Activated CD8-positive, alpha-beta memory T cell treated with anti-CD3 and anti-CD28 coated beads, Interleukin-2, amount 10 ng/mL, durations not matched to agents 7 days and 5 days (primary cell): ENCODE data around the gene SHISA9. TPM values are rescaled to one million over a fixed set of nuclear protein-coding genes. Genes with fewer than 3 reads are reported as not detected.

Source experiments
- ATAC-seq: fragments of 150-1000 bp; cut with Tn5 transposase; one replicate; pipeline ENCODE4 v1.10.0; 2021; ENCODE audit warnings: moderate library complexity
- CTCF ChIA-PET: fragments of 350-600 bp; sonication (Branson Sonifier 250); formaldehyde crosslinking; loops from one replicate; lab custom pipeline; 2021; ENCODE audit warnings: antibody characterized with exemption; lab: Charles Lee
- DNase-seq: peaks from one replicate; pipeline ENCODE4 v3.0.0-alpha.2; 2020
- H3K27ac Mint-ChIP-seq: one replicate; pipeline ENCODE4 v1.8.0; 2021; ENCODE audit warnings: mild to moderate bottlenecking, mixed read lengths
- H3K27me3 Mint-ChIP-seq: one replicate; pipeline ENCODE4 v1.8.0; 2021; ENCODE audit warnings: mixed read lengths
- H3K36me3 Mint-ChIP-seq: one replicate; pipeline ENCODE4 v1.8.0; 2021; ENCODE audit warnings: mild to moderate bottlenecking, mixed read lengths
- H3K4me1 Mint-ChIP-seq: one replicate; pipeline ENCODE4 v1.8.0; 2021; ENCODE audit warnings: mixed read lengths
- H3K4me3 Mint-ChIP-seq: one replicate; pipeline ENCODE4 v1.8.0; 2021; ENCODE audit warnings: mild to moderate bottlenecking, moderate library complexity, mixed read lengths
- H3K9me3 Mint-ChIP-seq: one replicate; pipeline ENCODE4 v1.8.0; 2022; ENCODE audit warnings: low read depth, mixed read lengths
- total RNA-seq, 2 experiments: library from RNA; stranded (reverse); gene quantifications; one replicate each; pipeline ENCODE4 v1.2.3, GENCODE V29; 2021

The SHISA9 gene
- total RNA-seq, 2 experiments from 2014 or later = 0.21 TPM; not detected in 1

DNA sequence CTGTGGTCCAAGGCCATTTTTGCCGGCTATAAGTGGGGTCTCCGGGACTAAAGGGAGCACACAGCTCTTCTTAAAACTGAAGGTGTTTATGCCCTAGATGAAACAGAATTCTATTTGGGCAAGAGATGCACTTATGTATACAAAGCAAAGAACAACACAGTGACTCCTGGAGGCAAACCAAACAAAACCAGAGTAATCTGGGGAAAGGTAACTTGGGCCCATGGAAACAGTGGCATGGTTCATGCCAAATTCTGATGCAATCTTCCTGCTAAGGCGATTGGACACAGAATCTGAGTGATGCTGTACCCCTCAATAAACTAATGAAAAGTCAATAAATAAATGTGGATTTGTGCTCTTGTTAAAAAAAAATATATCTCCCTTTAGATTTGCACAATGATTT lies 20.2 kb upstream of the SHISA9 start:
- CTCF ChIA-PET = no interaction called here
- DNase-seq (no peak), ATAC-seq (no peak)
- H3K9me3 Mint-ChIP-seq = no peaks in the 10 kb centered on the region
- H3K27ac Mint-ChIP-seq = no peak overlapping the region
- H3K36me3 Mint-ChIP-seq = no peaks in the 10 kb centered on the region
- no peaks in the 10 kb centered on the region for H3K4me1 Mint-ChIP-seq
- peaks cover 10% of the 10 kb centered on the region for H3K27me3 Mint-ChIP-seq
- no peak overlapping the region for H3K4me3 Mint-ChIP-seq

DNA sequence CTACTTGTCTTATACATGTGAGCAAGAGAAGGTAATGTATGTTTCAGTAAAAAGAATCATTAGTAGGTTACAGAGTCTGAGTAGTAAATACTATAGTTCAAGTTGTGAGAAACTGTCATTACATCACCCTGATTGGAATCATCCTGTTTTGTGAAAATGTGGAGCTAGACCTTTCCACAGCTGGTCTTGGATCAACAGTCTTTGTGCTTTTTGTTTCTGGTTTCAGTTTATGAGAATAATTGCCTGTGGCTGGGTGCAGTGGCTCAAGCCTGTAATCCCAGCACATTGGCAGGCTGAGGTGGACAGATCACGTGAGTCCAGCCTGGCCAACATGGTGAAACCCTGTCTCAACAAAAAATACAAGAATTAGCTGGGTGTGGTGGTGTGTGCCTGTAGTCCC lies 19.7 kb upstream of the SHISA9 start:
- peaks cover 10% of the 10 kb centered on the region for H3K27me3 Mint-ChIP-seq
- CTCF ChIA-PET = no interaction called here

DNA sequence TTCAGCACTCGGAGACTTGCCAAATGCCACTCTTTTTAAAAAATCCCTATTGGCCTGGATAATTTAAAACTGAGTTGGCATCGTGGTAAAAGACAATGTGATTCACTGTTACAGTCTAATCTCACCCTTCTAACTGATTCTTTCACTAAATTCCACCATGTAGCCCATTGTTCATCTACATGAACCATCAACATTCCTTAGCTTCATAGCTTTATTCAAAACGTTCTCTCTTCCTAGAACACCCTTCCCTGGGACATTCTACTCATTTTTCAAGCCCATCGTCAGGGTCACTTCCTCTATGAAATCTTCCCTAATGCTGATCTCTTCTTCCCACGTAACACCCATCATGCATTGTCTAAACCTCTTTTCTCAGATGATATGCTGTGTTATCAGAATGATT lies 15.7 kb upstream of the SHISA9 start:
- DNase-seq = no peak
- Mint-ChIP-seq H3K36me3 (no peaks in the 10 kb centered on the region), H3K27ac (no peak overlapping the region), H3K4me1 (no peaks in the 10 kb centered on the region), H3K9me3 (no peaks in the 10 kb centered on the region), H3K27me3 (peaks cover 10% of the 10 kb centered on the region), H3K4me3 (no peak overlapping the region)
- ATAC-seq = no peak
- CTCF ChIA-PET = interaction anchor here (1.2 kb wide), 1 partner anchor 14 kb away, joined by 3 read pairs; no protein-coding TSS in a partner anchor

More for the DNA sequence above, 19.7 kb upstream of the SHISA9 start:
- H3K9me3 Mint-ChIP-seq = no peaks in the 10 kb centered on the region
- no peak for DNase-seq
- no peaks in the 10 kb centered on the region for H3K36me3 Mint-ChIP-seq
- H3K4me3 Mint-ChIP-seq = no peak overlapping the region
- H3K4me1 Mint-ChIP-seq = no peaks in the 10 kb centered on the region
- no peak for ATAC-seq
- H3K27ac Mint-ChIP-seq = no peak overlapping the region

DNA sequence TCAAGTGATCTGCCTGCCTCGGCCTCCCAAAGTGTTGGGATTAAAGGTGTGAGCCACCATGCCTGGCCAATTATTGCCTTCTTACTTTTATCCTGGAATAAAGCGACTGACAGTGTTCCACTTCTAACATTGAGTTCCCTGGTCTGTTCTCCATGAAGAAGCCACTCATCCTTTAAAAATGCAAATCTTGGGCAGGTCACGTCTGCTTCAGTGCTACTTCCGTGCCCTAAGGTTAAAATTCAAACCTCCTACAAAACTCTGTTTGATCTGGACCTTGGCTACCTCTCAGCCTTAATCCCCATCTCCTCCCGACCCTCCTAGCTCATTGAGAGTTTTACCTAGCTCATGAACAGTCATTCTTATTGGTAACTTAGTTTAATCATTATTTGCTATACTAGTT lies 9.6 kb upstream of the SHISA9 start:
- no peaks in the 10 kb centered on the region for H3K9me3 Mint-ChIP-seq
- no peak overlapping the region for H3K27ac Mint-ChIP-seq
- no peaks in the 10 kb centered on the region for H3K4me1 Mint-ChIP-seq
- H3K27me3 Mint-ChIP-seq = peaks cover 5% of the 10 kb centered on the region
- DNase-seq (no peak), ATAC-seq (no peak)
- CTCF ChIA-PET = no interaction called here
- no peak overlapping the region for H3K4me3 Mint-ChIP-seq
- no peaks in the 10 kb centered on the region for H3K36me3 Mint-ChIP-seq

DNA sequence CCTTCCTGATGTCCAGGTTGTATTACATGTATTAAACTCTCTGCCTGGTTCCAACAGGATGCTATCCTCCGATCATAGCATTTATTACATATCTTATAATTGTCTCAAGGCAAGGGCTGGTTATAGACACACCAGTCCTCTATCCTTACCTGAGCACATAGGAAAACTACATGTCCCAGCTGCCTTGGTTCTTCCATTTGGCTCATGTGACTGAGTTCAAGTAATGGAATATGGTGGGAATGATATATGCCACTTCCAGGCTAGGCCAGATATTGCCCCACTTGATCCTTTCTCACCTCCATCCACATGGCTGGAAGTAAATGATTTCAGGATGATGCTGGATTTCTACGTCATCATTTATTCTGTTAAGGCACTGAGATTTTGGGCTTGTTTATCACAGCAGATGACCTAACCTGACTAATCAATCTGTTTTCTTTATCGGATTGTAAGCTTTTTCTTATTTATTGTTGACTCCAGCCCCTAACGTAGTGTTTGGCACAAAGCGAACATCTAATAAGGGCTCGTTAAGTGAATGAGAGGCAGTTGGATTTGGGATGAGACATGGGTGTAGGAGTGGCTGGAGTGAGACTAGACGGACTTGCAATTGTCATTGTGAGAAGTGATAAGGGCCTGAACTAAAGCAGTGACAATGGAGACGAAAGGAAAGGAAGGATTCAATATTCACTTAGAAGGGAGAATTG lies 8.2 kb upstream of the SHISA9 start:
- Mint-ChIP-seq H3K4me1 (no peaks in the 10 kb centered on the region), H3K27ac (no peak overlapping the region), H3K4me3 (no peak overlapping the region), H3K27me3 (peaks cover 16% of the 10 kb centered on the region), H3K36me3 (no peaks in the 10 kb centered on the region), H3K9me3 (no peaks in the 10 kb centered on the region)
- CTCF ChIA-PET = no interaction called here
- ATAC-seq (no peak), DNase-seq (no peak)

DNA sequence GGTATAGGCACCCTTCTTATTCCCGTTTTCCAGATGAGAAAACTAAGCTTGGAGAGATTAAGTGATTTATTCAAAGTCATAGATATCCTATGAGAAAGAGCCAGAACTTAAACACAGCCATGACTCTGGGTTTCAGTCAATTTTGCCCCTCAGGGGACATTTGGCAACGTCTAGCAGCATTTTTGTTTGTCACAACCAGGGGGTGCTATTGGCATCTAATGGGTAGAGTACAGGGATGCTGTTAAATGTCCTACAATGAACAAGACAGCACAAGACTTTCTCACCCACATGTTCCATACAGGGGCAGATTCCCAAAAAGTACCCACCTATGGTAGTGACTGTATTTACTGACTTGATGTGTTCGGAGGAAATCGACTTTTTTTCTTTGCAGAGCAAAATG lies 4.8 kb upstream of the SHISA9 start:
- no peak for DNase-seq

DNA sequence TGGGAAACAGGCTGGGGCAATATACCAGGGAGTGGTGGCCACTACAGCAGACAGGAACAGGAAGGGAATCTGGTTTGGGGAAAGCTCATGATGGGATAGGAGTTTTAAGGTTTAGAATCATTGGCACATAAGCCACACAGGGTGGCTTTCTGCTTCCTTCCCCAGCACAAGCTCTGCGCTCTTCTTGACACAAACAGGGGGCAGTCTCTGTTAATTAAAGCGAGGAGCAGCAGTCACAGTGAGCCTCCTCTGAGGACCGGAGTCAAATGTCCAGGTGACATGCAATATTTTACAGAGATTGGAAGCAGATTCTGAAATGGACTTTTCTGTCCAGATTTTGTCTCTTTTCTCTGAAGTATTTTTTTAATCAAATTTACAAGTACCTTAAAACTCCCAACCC lies 2.8 kb upstream of the SHISA9 start:
- no peaks in the 10 kb centered on the region for H3K36me3 Mint-ChIP-seq
- ATAC-seq = no peak
- H3K27me3 Mint-ChIP-seq = peaks cover 60% of the 10 kb centered on the region
- DNase-seq = no peak
- H3K4me1 Mint-ChIP-seq = peaks cover 2% of the 10 kb centered on the region
- H3K9me3 Mint-ChIP-seq = no peaks in the 10 kb centered on the region
- no peak overlapping the region for H3K27ac Mint-ChIP-seq
- CTCF ChIA-PET = no interaction called here
- no peak overlapping the region for H3K4me3 Mint-ChIP-seq

More for the DNA sequence above, 4.8 kb upstream of the SHISA9 start:
- H3K4me1 Mint-ChIP-seq = no peaks in the 10 kb centered on the region
- H3K4me3 Mint-ChIP-seq = no peak overlapping the region
- no peaks in the 10 kb centered on the region for H3K9me3 Mint-ChIP-seq
- peaks cover 46% of the 10 kb centered on the region for H3K27me3 Mint-ChIP-seq
- H3K27ac Mint-ChIP-seq = no peak overlapping the region
- no peaks in the 10 kb centered on the region for H3K36me3 Mint-ChIP-seq
- ATAC-seq = no peak
- CTCF ChIA-PET = no interaction called here

DNA sequence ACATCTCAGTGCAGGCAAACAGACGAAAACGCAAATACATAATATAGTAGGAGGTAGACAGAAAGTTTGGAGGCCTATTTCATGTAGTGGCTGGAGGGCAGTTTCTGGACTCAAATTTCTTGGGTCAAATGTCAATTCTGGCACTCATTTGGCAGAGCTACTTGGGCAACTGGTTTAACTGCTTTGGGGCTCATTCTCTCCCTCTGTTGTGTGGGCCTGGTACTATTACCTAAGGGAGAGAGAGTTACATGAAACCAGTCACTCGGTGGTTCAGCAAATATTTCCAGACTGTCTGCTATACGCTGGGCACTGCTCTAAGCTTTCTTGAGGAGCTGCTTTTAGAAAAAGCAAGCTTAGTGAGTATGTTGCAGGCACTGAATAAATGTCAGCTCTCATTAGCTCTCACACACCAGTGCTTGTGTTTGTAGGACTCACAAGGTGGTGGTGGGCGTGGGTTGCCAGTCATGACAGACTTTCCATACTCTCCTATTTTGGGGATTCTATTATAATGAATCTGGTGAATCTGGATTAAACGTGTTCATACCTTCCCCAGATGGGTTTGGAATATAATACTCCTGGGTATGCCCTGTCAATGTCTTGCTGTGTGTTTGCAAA lies 1.8 kb upstream of the SHISA9 start:
- Mint-ChIP-seq H3K4me1 (peaks cover 2% of the 10 kb centered on the region), H3K36me3 (no peaks in the 10 kb centered on the region), H3K27ac (no peak overlapping the region), H3K27me3 (peaks cover 70% of the 10 kb centered on the region), H3K4me3 (no peak overlapping the region), H3K9me3 (no peaks in the 10 kb centered on the region)
- ATAC-seq = no peak
- CTCF ChIA-PET = interaction anchor here (1.3 kb wide), 1 partner anchor 14 kb away, joined by 3 read pairs; no protein-coding TSS in a partner anchor
- no peak for DNase-seq

DNA sequence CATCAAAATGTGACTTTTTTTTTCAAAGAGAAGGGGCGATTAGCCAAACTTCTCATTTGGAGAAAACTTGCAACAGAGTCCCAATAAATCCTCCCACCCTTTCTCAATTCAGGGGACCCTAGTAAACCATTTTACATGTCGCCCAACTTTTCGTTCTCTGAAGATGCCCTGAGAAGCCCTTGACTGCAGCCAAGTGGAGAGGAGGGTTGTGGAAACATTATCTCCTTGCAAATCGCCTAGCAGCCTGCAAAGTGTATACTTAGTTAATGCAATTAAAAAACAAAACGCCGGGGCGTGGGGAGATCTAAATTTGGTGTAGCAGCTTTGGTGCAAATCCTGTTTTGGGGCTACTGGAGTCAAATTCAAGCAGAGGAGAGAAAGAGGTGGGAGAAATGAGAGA lies 1.2 kb upstream of the SHISA9 start:
- no peak for DNase-seq
- H3K27me3 Mint-ChIP-seq = peaks cover 74% of the 10 kb centered on the region
- no peaks in the 10 kb centered on the region for H3K9me3 Mint-ChIP-seq
- H3K36me3 Mint-ChIP-seq = no peaks in the 10 kb centered on the region
- CTCF ChIA-PET = interaction anchor here (1.3 kb wide), 1 partner anchor 14 kb away, joined by 3 read pairs; no protein-coding TSS in a partner anchor
- H3K27ac Mint-ChIP-seq = no peak overlapping the region
- peaks cover 2% of the 10 kb centered on the region for H3K4me1 Mint-ChIP-seq
- no peak for ATAC-seq
- H3K4me3 Mint-ChIP-seq = no peak overlapping the region

DNA sequence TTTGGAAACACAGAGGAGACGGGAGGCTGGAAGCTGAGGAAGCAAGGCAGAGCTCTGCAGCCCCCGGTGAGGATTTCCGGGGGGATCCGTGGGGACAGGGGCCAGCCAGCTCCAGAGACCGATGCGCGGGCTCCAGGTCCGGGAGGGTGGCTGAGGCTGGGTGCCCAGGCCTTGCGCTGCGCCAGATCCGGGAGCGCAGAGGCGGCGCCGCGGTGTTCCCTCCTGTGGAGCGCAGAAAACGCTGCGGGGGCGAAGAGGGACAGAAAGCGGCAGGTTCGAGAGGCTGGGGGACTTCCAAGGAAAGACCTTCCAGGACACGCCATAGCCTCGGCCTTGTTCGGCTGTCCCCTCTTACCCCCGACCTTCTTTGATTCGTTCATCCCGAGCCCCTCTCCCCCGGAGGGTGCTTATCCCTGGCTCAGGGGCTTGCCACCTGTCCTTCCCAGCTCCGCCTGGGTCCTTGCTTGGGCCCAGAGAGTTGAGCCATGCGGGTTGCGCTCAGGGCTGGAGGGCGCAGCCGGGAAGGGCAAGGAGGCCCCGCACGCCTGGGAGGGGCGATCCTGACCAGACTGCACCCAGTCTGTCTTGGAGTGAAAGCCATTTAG lies 697 bp upstream of the SHISA9 start:
- H3K9me3 Mint-ChIP-seq = no peaks in the 10 kb centered on the region
- no peaks in the 10 kb centered on the region for H3K36me3 Mint-ChIP-seq
- peaks cover 78% of the 10 kb centered on the region for H3K27me3 Mint-ChIP-seq
- H3K27ac Mint-ChIP-seq = no peak overlapping the region
- DNase-seq (no peak), ATAC-seq (no peak)
- H3K4me1 Mint-ChIP-seq = peaks cover 2% of the 10 kb centered on the region
- no peak overlapping the region for H3K4me3 Mint-ChIP-seq
- CTCF ChIA-PET = interaction anchor here (1.3 kb wide), 1 partner anchor 15 kb away, joined by 3 read pairs; no protein-coding TSS in a partner anchor

DNA sequence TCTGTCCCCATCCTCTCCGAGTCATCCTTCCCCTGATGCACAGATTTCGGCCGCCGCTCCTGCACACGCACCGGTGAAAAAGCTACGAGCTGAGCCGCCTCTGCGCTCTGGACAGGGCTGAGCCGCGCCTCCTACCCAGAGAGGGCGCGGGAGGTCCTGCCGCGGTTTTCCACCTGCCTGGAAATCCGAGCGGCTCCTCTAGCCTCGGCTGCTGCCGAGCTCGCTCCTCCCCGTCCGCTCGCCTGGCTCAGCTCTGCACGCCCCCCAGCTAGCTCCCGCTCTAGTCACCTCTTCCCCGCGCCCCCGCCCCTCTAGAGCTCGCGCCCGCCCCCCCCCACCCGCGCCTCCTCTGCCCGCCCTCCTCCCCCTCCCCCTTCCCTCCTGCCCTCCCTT lies 198 bp upstream of the SHISA9 start:
- no peak for ATAC-seq
- H3K36me3 Mint-ChIP-seq = no peaks in the 10 kb centered on the region
- H3K4me1 Mint-ChIP-seq = peaks cover 2% of the 10 kb centered on the region
- peaks cover 83% of the 10 kb centered on the region for H3K27me3 Mint-ChIP-seq
- H3K4me3 Mint-ChIP-seq = no peak overlapping the region
- no peak for DNase-seq
- no peak overlapping the region for H3K27ac Mint-ChIP-seq
- CTCF ChIA-PET = no interaction called here
- no peaks in the 10 kb centered on the region for H3K9me3 Mint-ChIP-seq

DNA sequence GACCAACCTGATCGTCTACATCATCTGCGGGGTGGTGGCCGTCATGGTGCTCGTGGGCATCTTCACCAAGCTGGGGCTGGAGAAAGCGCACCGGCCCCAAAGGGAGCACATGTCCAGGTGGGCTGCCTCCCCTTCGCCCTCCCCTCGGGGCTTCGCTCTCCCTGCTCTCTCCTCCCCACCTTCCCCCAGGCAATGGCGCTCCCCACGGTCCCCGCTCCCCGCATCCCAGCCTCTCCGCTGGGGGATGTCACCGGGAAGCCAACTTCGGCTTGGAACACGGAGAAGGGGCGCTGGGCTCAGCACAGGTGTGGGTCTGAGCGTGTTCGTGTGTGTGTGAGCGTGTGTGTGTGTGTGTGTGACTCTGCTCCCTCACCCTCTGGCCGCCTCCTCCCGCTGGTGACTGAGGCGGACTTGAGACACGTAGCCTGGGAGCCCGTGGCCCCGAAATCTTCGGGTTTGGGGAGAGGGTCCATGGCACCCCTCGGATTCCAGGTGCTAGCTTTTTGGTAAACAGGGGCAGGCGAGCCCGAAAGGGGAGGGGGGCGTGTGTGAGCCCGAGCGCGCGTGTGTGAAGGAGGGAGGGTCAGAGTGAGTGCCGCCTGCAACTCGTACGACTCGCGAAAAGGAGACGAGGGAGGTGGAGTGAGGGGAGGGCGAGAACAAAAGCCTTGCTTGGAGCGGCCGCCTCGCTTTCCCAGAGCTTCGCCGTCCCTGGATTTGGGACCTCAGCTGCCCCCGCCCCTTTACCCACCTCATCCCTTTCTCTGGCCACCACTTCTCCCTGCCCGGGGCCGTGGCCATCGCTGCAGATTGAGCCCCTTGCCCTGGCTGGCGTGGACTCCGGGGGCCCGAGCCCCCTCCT lies 1.3 kb downstream of the SHISA9 start:
- Mint-ChIP-seq H3K27me3 (peaks cover 73% of the 10 kb centered on the region), H3K4me3 (no peak overlapping the region), H3K9me3 (no peaks in the 10 kb centered on the region), H3K36me3 (no peaks in the 10 kb centered on the region), H3K27ac (no peak overlapping the region), H3K4me1 (peaks cover 2% of the 10 kb centered on the region)
- DNase-seq = no peak
- no peak for ATAC-seq
- CTCF ChIA-PET = no interaction called here
